T follicular helper cell (primary cell): ENCODE data around the gene CAPG.
"Not testable (repeated sequence)": the region's sequence is repeated elsewhere in the genome, so short reads cannot be mapped to it uniquely, and the experiment has no call there.

ENCODE experiments used
- DNase-seq: peaks from one replicate; pipeline ENCODE4 v3.0.0-alpha.2; 2020; ENCODE audit warnings: low read depth
- total RNA-seq, 2 experiments: gene quantifications; one replicate each; lab custom pipeline; 2026; lab: John Stamatoyannopoulos, UW

CAPG gene
- total RNA-seq, result 3.5 to 37.3 reads per million in 2 experiments

- DNase-seq, result no peak
Measured at GRCh38 chr2:85409845-85410583, at the start of gene CAPG. TSS of gene CAPG (minus strand) at chr2:85410366. CDS start at chr2:85402145, 8,221 bp downstream.

GRCh38 chr2:85459771-85460170 lies 49.6 kb upstream of the CAPG start:
- DNase-seq, result no peak

DNA sequence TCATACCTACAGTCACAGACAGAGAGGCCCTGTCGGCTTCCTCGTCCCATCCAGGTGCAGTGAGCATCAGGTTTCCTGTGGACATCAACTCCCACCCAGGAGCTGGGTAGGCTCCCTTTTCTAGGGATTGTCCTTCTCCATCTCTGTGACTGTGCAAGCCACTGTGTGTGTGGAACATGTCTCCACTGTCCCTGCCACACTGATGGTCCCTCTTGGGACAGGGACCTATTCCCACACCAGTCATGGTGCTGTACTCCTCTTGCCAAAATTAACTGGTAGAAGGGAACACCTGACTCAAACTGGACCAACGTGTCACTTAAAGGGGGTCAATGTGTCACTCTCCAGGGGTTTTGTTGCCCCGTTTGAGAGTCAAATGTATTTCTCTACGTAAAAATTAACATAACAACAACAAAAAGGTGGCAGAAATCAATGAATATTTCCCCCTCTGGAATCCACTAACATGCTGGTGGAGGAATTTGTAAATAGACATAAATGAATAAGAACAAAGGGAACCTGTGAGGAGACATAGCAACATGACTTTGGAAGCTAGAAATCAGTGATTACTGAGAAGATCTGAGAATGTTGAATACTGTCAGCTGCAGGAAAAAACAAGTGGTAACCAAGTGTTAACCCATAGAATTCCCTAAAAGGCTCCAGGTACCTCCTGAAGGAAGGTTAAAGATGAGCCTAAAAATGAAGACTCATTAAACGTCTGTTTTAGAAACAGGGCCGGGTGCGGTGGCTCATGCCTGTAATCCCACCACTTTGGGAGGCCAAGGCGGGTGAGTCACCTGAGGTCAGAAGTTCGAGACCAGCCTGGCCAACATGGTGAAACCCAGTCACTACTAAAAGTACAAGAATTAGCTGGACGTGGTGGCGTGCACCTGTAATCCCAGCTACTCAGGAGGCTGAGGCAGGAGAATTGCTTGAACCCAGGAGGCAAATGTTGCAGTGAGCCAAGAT lies 48.7 kb upstream of the CAPG start:
- no peak for DNase-seq

GRCh38 chr2:85457877-85458316 lies 47.7 kb upstream of the CAPG start:
- no peak for DNase-seq

GRCh38 chr2:85457043-85457442 lies 46.9 kb upstream of the CAPG start:
- no peak for DNase-seq

GRCh38 chr2:85455552-85456090 lies 45.5 kb upstream of the CAPG start:
- no peak for DNase-seq

- DNase-seq, result no peak
Measured at GRCh38 chr2:85453571-85453970, 43.4 kb upstream of the CAPG start.

- no peak for DNase-seq
Measured at GRCh38 chr2:85452237-85452636, 42.1 kb upstream of the CAPG start.

DNA sequence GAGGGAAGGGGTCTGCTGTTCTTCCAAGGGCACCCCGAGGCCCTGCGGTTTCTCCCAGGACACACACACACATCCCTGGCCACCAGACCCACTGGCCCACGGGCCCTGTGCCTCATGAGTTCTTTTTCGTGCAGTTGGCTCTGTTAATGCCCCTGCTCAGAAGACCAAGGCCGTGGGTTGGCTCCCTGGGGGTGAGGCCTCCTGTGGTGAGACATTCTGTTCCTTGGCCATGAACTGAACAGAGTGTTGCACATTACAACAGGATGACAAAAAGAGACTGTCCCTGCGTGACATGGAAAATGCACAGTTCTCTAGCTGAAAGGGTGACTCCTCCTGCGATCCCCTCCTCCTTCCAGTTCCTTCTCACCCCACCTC lies 39.0 kb upstream of the CAPG start:
- no peak for DNase-seq

GRCh38 chr2:85448461-85449213 lies 38.5 kb upstream of the CAPG start:
- DNase-seq, result no peak

DNA sequence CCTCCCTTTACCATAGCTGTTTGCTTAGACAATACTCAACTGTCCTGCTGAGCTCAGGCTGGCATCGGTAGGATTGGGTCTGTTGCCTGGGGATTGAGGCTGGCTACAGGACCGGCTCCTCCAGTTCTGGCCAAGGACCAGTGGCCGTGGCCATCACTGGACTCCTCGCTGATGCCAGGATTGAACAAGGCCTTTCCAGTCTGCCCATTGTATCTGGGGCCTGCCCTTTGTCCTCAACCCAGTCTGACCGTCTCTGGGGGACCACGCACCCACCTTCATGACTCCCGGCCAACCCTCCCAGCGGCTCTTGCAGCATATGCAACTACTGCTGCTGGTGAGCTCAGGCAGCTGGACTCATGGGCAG lies 37.0 kb upstream of the CAPG start:
- no peak for DNase-seq

DNA sequence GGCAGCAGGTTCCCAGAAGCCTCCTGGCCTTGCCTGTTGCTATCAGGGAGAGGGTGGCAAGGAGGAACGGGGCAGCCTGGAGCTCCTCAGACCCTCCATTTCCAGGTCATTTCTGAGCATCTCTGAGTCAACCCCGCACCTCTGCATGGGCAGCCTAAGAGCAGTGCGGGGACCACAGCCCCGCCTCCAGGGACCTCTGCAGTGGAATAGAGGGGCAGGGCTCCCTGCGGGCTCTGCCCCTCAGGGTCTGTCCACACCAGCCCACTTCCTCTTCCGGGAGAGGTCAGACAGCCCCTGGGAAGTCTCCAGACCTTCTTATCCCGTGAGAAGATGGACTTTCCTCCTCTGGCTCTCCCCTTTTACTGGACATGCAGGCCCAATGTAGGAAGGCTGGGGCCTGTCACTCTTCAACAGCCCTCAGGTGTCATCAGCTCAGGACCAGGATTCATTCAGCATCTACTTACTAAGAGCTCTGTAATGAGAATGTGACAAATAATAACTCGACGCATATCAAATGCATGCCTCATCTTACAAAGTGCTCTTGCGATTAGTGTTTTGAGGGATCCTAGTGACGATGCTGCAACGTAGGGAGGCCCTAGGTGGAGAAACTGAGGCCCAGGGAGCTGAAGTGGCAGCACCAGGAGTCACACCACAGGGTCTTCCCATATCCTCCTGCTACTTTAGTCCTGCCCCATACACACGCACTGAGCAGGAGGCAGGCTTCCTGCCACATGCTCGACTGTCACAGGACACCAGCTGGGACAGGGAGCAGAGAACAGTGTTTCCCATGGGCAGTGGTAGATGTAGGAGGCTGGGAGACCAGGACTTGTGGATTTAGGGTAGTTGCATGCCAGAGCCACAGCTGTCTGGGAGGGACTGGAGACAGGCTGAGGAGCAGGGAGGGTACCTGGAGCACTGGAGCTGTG lies 36.4 kb upstream of the CAPG start:
- no peak for DNase-seq

- DNase-seq, result no peak
Measured at GRCh38 chr2:85445316-85446295, 35.4 kb upstream of the CAPG start.

DNA sequence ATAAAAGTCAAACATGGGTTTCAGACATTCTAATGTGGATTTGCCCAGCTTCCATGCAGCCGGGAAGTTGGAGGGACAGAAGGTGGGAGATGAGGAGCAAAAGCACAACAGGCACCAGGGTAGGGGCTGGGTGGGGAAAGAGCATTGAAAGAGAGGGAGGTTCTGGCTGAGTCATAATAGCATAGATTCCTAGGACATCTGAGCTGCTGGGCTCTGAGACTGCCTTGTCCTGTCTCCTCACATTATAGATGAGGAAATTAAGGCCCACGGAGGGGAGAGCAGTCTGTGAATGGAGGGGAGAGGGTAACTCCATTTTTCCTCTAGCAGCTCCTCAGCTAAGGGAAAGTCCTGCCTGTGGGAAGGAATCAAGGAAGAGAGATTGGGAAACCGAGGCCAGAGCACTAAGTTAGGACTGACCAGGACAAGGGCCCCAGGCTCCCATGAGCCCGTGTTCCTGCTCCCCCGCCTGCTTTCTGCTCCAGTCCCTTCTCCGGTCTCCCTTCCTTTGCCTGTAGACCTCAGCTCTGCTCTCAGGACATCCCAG lies 34.5 kb upstream of the CAPG start:
- no peak for DNase-seq

DNA sequence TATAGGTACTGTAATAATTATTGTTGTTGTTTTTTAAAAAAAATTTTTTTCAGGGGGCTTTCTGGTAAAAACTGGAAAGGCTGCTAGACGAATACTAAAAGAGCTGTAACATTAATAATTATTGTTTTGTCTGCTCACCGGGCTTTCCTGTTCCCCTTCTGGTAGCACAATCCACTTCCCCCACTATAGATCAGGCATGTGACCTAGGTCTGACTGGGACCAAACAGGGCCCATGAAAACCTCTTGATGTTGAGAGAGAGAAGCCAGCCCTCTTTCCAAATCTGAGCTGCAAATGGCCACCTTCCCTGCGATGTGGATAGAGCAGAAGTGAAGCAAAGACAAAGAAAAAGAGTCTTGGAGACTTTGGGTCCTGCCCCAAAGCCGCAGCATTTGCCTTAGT lies 31.7 kb upstream of the CAPG start:
- DNase-seq, result no peak

GRCh38 chr2:85440729-85441128 lies 30.6 kb upstream of the CAPG start:
- no peak for DNase-seq

- no peak for DNase-seq
Measured at GRCh38 chr2:85439986-85440385, 29.8 kb upstream of the CAPG start.

DNA sequence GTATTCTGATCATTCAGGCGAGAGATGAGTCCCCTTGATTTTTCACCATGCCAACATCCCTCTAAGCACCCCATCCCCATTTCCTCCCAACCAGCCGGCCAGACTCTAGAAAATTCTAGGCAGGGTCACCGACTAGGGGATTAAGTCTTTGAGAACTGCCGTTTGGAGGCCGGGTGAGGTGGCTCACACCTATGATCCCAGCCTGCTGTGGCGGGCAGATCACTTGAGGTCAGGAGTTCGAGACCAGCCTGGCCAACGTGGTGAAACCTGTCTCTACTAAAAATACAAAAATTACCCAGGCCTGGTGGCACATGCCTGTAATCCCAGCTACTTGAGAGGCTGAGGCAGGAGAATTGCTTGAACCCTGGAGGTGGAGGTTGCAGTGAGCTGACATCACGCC lies 29.4 kb upstream of the CAPG start:
- DNase-seq, result not testable (repeated sequence)

DNA sequence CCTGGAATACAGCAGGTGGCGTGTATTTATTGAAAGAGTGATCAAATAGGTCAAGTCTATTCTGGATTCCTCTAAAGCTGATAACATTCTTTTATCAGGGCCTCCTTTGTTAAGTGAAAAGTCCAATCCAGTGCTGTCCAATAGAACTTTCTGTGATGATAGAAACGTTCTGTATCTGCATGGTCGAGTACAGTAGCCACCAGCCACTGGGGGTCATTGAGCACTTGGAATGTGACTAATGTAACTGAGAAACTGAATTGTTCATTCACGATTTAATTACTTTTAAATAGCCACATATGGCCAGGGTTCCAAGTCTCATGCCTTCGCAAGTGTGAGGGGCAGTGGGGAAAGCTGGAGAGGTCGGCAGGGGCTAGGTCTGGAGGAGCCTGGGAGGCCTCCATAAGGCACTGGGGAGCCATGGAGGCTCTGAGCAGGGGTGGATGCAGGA lies 28.9 kb upstream of the CAPG start:
- DNase-seq, result no peak
